ENCODE measurements around the gene DLX4.

DLX4 gene

DNA sequence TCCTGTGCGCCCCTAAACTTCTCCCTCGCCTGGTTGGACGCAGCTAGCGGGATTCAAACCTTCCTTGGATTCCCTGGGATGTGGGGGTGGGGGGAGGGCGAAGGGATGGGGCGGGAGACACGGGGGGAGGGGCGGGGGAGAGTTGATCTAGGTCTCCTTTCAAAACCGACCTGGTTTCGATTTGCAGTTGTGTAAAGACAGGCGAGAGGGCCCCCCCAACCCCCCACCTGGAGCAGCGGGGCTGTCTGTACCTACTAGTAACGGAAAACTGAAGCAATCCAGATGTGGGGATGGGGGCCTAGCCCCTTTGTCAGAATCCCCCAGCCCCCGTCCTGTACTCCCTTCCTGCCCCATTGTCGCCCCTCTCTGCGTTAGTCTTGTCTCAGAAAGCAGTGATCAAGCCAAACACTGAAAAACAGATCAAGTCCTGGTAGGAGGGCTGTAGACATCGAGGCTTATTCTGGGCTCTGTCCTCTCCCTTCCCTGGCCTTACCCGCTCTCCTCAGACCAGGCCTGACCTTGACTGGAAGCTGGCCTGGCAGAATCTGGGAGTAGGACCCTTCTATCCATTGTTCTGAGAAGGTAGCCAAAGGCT lies 902 bp downstream of the DLX4 start:
- no peak for DNase-seq

DNA sequence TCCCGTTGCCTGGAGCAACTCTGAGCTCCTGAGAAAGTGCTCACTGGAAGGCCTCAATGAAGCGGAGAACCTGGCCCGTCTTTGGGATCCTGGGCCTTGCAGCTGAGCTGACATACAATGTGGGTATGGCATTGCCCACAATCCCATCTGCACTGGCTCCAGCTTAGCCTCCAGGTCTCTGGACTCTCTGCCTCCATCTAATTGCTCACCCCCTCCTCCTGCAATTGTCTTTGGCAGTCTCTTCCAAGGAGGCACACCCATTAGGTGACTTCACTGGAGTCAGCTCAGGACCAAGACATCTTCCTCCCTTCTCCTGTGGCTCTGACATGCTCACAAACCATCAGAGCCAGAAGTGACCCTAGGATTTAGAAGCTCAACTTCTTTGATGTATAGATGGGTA lies 1.5 kb downstream of the DLX4 start:
- DNase-seq: no peak

GRCh38 chr17:49971199-49971847 lies 2.3 kb downstream of the DLX4 start:
- no peak for DNase-seq

DNA sequence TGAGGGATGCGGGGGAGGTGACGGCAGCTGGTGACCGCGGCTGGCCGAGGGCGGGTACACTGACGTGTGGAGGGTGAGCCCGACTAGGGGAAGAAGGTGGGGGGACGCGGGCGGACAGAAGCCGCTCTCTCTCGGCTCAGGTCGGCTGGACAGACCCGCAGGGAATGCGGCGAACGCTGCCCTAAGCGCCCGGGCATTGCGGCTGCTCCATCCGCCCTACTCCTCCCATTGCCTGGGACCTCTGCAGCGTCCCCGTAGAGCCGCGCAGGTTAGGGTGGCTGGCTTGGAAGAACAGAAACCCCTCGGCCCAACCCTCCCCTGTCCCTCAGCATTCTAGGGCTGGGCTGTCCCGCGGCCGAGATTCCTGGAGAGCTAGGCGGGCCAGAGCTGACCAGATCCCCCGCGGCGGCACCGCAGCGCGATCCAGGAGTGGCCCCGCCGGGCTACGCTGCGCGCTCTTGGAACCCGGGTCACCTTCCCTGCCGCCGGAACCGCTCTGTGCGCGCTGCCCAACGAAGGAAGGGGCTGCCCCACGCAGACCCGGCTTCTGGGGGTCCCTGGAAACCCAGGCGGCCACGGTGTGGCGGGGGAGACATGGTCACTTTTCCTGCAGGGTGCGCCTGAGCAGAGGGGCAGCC lies 3.0 kb downstream of the DLX4 start:
- no peak for DNase-seq

GRCh38 chr17:49972486-49973270 lies 3.7 kb downstream of the DLX4 start:
- no peak for DNase-seq

GRCh38 chr17:49973271-49973615 lies 4.3 kb downstream of the DLX4 start:
- no peak for DNase-seq

- DNase-seq: no peak
These were observed 6.5 kb downstream of the DLX4 start for GRCh38 chr17:49975531-49975930.

- no peak for DNase-seq
These were observed 7.3 kb downstream of the DLX4 start for GRCh38 chr17:49976163-49976827.

DNA sequence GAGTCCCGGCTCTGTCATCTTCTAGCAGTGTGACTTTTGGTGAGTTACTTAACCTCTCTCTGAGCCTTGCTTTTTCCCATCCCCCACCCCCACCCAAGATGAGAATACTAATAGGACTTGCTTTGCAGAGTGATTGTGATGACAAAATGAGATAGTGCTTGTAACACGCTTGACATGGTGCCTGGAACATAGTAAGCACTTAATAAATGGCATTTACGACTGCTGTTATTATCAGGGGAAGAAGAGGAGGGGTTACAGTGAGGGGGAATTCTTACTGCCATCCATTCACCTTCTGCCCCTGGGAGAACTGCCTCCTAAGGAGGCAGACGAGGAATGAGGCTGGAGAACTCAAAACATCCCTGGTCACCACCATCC lies 7.8 kb downstream of the DLX4 start:
- no peak for DNase-seq

- DNase-seq: no peak
These were observed 8.7 kb downstream of the DLX4 start for GRCh38 chr17:49977463-49978389.

- DNase-seq: no peak
These were observed 9.5 kb downstream of the DLX4 start for GRCh38 chr17:49978501-49978900.

DNA sequence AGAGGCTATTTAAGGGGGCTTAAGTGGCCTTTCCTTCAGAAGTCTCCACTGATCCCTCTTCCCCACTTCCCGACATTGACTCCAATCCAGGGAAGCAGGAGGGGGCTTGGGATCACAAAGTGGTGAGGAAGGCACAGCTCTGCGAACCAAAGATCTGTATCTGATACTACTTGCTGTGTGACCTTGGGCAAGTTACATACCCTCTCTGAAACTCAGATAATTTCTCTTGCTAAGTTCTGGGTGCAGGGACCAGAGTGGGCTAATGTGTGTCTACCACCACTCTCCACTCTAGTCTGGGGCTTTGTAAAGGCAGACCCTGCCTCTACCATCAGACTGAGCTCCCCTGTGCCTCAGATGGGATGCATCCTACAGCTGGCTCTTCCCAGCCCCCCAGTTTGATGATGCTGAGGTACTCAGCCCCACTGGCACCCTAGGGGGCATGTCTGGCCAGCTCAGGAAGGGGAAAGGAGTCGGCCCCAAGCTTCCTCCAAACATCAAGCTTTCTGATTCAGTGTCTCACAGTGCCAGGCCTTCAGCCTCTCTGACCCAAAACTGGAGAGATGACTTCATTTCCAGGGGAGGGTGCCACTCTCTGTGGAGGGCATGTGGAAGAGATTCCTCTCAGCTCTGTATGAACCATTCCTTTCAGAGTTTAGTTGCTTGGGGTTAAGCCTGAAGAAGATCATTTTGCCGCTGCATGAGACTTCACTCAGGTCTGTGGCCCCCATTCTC lies 10.9 kb downstream of the DLX4 start:
- DNase-seq: no peak

- no peak for DNase-seq
These were observed 11.8 kb downstream of the DLX4 start for GRCh38 chr17:49980703-49981197.

- no peak for DNase-seq
These were observed 15.3 kb downstream of the DLX4 start for GRCh38 chr17:49984283-49984682.

GRCh38 chr17:49984776-49985175 lies 15.8 kb downstream of the DLX4 start:
- no peak for DNase-seq

DNA sequence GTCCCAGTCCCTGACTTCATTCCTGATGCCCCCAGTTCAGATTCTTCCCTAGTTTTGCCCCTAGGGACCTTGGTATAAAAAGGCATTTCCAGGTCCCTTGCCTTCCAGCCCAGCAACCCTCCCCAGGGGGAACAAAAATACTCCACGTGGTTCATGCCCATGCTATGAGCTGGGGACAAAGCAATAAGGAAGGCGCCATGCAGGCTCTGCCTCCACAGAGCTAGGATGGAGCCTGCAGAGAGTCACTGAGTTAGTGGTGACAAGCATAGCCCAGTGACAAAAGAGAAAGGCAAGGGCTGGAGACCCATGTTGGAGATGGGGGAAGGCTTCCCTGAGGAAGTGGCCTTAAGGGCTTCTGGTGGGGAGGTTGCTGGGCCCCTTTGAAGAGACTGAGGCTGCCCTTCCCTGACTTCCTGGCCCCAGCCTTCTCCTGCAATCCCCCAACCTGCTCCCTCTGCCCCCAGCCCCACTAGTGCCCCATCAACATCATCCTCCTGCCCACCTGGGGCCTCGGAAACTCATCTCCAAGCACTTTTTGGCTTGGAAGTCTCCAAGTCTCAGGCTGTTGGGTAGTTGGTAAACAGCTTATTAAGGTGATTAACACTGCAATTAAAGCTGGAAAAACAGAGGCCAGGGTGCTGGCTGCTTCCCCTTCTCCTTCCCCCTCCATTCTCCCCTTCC lies 16.5 kb downstream of the DLX4 start:
- no peak for DNase-seq

DNA sequence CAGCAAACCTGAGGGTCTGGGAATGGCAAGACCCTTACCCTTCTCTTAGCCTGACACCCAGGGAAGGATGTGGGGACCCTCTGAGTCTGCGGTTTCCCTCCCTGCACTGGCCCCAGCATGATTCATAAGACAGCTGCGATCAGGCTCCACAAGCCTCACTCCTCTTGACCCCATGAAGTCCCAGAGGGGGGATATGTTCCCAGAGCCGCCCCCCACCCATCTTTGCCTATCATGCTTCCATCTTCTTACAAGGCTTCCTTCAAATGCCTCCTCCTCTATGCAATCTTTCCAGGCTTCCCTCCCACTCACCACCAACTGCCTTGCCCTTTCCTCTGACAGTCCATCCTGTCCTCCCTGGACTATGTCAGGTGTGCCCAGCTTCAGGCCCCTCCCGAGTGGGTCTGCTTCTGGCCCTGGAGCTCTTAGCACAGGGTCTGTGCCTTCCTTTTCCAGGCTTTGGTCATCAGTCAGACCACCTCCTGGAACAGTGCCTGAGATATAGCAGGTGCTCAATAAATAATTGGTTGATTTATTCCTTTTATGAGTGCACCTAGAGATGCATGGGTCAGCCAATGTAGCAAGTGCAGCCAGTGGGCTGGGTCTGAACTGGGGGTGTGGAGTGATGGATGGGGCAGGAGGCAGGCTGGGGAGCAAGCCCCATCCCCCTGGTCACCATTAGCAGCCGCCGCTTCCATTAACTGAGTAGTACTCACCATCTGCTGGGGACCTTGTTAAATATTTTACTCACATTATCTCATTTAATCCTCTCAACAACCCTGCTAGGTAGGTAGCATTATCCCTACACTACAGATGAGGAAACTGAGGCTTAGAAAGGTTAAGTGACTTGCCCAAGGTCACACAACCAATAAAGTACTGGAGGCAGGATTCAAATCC lies 17.7 kb downstream of the DLX4 start:
- no peak for DNase-seq

GRCh38 chr17:49987290-49987585 lies 18.2 kb downstream of the DLX4 start:
- DNase-seq: no peak

GRCh38 chr17:49987681-49988441 lies 18.9 kb downstream of the DLX4 start:
- peak; percentile 45 for DNase-seq
